ENCODE measurements around the gene HOXB3. TPM values are rescaled to one million over a fixed set of nuclear protein-coding genes. Genes with fewer than 3 reads are reported as not detected.

Gene HOXB3
- total RNA-seq, 2 experiments from 2014 or later: 0.47 to 1.2 TPM

GRCh38 chr17:48571024-48571818, 18.8 kb downstream of the HOXB3 start:
- H3K36me3 Mint-ChIP-seq (ENCODE audit: low read depth): peaks cover 2% of the 10 kb centered on the region
- no peaks in the 10 kb centered on the region for H3K9me3 Mint-ChIP-seq (ENCODE audit: low read depth)
- ChIA-PET POLR2A (no interaction called here), CTCF (interaction anchor here (1.5 kb wide), 1 partner anchor 312 kb away, joined by 4 read pairs; no protein-coding TSS in a partner anchor)
- H3K4me3 Mint-ChIP-seq: no peak overlapping the region
- intact Hi-C loops (cut with DNase I, micrococcal nuclease): no loop called here
- H3K27ac Mint-ChIP-seq: no peak overlapping the region
- peaks cover 18% of the 10 kb centered on the region for H3K27me3 Mint-ChIP-seq
- peaks cover 8% of the 10 kb centered on the region for H3K4me1 Mint-ChIP-seq
- ATAC-seq (no peak), DNase-seq (no peak)

GRCh38 chr17:48570325-48571023, 19.6 kb downstream of the HOXB3 start:
- no peak for DNase-seq
- Mint-ChIP-seq H3K4me3 (no peak overlapping the region), H3K4me1 (peaks cover 5% of the 10 kb centered on the region), H3K27ac (no peak overlapping the region), H3K36me3 (ENCODE audit: low read depth) (no peaks in the 10 kb centered on the region), H3K9me3 (ENCODE audit: low read depth) (no peaks in the 10 kb centered on the region), H3K27me3 (peaks cover 16% of the 10 kb centered on the region)
- ChIA-PET CTCF (interaction anchor here (0.5 to 1.5 kb wide), 4 partner anchors 23 to 311 kb away, joined by 3 to 5 read pairs (median 4); no protein-coding TSS in a partner anchor), POLR2A (no interaction called here)
- intact Hi-C loops (cut with DNase I, micrococcal nuclease): no loop called here
- no peak for ATAC-seq

- ATAC-seq: no peak
- Mint-ChIP-seq H3K4me1 (peaks cover 5% of the 10 kb centered on the region), H3K36me3 (ENCODE audit: low read depth) (no peaks in the 10 kb centered on the region), H3K4me3 (no peak overlapping the region), H3K27me3 (peaks cover 17% of the 10 kb centered on the region), H3K9me3 (ENCODE audit: low read depth) (no peaks in the 10 kb centered on the region), H3K27ac (no peak overlapping the region)
- no peak for DNase-seq
- intact Hi-C loops (cut with DNase I, micrococcal nuclease): no loop called here
- POLR2A ChIA-PET: no interaction called here
- CTCF ChIA-PET: interaction anchor here (0.8 to 1.5 kb wide), 3 partner anchors 23 to 310 kb away, joined by 3 to 5 read pairs (median 4); no protein-coding TSS in a partner anchor
Measured at GRCh38 chr17:48569674-48570324, 20.2 kb downstream of the HOXB3 start.

- H3K36me3 Mint-ChIP-seq (ENCODE audit: low read depth): no peaks in the 10 kb centered on the region
- DNase-seq (no peak), ATAC-seq (no peak)
- H3K27me3 Mint-ChIP-seq: peaks cover 20% of the 10 kb centered on the region
- intact Hi-C loops (cut with DNase I, micrococcal nuclease): no loop called here
- CTCF ChIA-PET: interaction anchor here (0.6 kb wide), 1 partner anchor 92 kb away, joined by 4 read pairs; no protein-coding TSS in a partner anchor
- POLR2A ChIA-PET: no interaction called here
- H3K9me3 Mint-ChIP-seq (ENCODE audit: low read depth): no peaks in the 10 kb centered on the region
- H3K4me3 Mint-ChIP-seq: no peak overlapping the region
- H3K27ac Mint-ChIP-seq: no peak overlapping the region
- peaks cover 5% of the 10 kb centered on the region for H3K4me1 Mint-ChIP-seq
Measured at GRCh38 chr17:48569240-48569582, 20.8 kb downstream of the HOXB3 start.

- ChIA-PET CTCF (interaction anchor here (0.6 to 1.2 kb wide), 6 partner anchors 9 to 1171 kb away, joined by 3 to 4 read pairs (median 3); no protein-coding TSS in a partner anchor), POLR2A (no interaction called here)
- no peak overlapping the region for H3K4me3 Mint-ChIP-seq
- DNase-seq (no peak), ATAC-seq (no peak)
- no peaks in the 10 kb centered on the region for H3K36me3 Mint-ChIP-seq (ENCODE audit: low read depth)
- no peaks in the 10 kb centered on the region for H3K9me3 Mint-ChIP-seq (ENCODE audit: low read depth)
- H3K4me1 Mint-ChIP-seq: peaks cover 5% of the 10 kb centered on the region
- no peak overlapping the region for H3K27ac Mint-ChIP-seq
- intact Hi-C loops (cut with DNase I, micrococcal nuclease): no loop called here
- peaks cover 22% of the 10 kb centered on the region for H3K27me3 Mint-ChIP-seq
Measured at GRCh38 chr17:48568499-48569239, 21.4 kb downstream of the HOXB3 start.

- intact Hi-C loops (cut with DNase I, micrococcal nuclease): no loop called here
- ChIA-PET CTCF (interaction anchor here (0.7 to 1.2 kb wide), 6 partner anchors 8 to 1172 kb away, joined by 3 read pairs; no protein-coding TSS in a partner anchor), POLR2A (no interaction called here)
- no peak for DNase-seq
- Mint-ChIP-seq H3K4me3 (no peak overlapping the region), H3K36me3 (ENCODE audit: low read depth) (no peaks in the 10 kb centered on the region), H3K27me3 (peaks cover 26% of the 10 kb centered on the region), H3K9me3 (ENCODE audit: low read depth) (no peaks in the 10 kb centered on the region), H3K27ac (no peak overlapping the region), H3K4me1 (peaks cover 5% of the 10 kb centered on the region)
- no peak for ATAC-seq
Measured at GRCh38 chr17:48567646-48568354, 22.2 kb downstream of the HOXB3 start.

DNA sequence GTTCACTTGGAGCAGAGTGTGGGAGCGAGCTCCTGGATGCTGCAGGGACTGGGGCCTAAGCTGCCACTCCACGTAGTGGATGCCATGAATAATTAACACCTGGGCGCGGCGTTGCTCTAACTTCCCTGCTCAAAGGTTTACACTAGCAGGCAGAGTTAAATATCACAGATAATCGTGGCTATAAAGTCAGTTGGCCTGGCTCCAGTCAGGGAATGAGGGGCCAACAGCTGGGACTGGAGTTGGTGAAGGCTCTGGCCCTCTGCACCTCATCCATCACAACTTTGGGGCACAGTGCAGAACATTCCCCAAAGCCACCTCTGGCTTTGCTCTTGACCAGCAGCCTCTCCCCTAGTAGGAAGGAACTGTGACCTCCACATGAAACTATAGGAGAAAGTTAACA, 22.8 kb downstream of the HOXB3 start:
- no peak for ATAC-seq
- DNase-seq: no peak
- peaks cover 31% of the 10 kb centered on the region for H3K27me3 Mint-ChIP-seq
- no peak overlapping the region for H3K4me3 Mint-ChIP-seq
- no peak overlapping the region for H3K27ac Mint-ChIP-seq
- POLR2A ChIA-PET: no interaction called here
- H3K9me3 Mint-ChIP-seq (ENCODE audit: low read depth): no peaks in the 10 kb centered on the region
- intact Hi-C loops (cut with DNase I, micrococcal nuclease): no loop called here
- H3K36me3 Mint-ChIP-seq (ENCODE audit: low read depth): no peaks in the 10 kb centered on the region
- peaks cover 5% of the 10 kb centered on the region for H3K4me1 Mint-ChIP-seq
- CTCF ChIA-PET: interaction anchor here (0.7 to 1.2 kb wide), 3 partner anchors 8 to 232 kb away, joined by 3 read pairs; no protein-coding TSS in a partner anchor

DNA sequence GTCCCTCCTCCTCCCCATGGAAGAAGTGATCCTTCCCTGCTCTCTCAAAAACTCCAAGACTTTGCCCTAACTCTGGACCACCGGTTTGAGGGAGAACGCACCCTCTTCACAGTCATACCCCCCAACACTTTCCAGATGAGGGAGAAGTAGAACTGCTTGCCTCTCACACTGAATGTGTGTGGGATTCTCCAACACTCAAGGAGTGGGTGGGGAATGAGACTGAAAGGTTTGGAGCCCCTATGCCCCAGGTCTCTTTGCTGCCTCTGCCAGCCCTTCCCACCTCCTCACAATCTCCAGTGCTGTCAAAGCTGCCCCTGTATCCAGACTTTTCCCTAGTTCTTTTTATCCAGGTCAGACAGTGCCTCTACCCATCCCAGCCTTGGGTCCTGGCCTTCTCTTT, 23.3 kb downstream of the HOXB3 start:
- POLR2A ChIA-PET: interaction anchor here (0.6 kb wide), 1 partner anchor 181 kb away, joined by 3 read pairs; no protein-coding TSS in a partner anchor
- H3K4me1 Mint-ChIP-seq: peaks cover 5% of the 10 kb centered on the region
- no peaks in the 10 kb centered on the region for H3K9me3 Mint-ChIP-seq (ENCODE audit: low read depth)

GRCh38 chr17:48565925-48566710, 23.9 kb downstream of the HOXB3 start:
- CTCF ChIA-PET: interaction anchor here (0.6 to 1.1 kb wide), 3 partner anchors 9 to 489 kb away, joined by 3 to 5 read pairs (median 4); no protein-coding TSS in a partner anchor
- POLR2A ChIA-PET: interaction anchor here (0.6 kb wide), 2 partner anchors 180 to 1221 kb away, joined by 3 to 4 read pairs; no protein-coding TSS in a partner anchor

More for the DNA sequence above, 23.3 kb downstream of the HOXB3 start:
- CTCF ChIA-PET: interaction anchor here (0.6 to 1.1 kb wide), 3 partner anchors 10 to 490 kb away, joined by 3 to 5 read pairs (median 4); no protein-coding TSS in a partner anchor
- Mint-ChIP-seq H3K27ac (no peak overlapping the region), H3K36me3 (ENCODE audit: low read depth) (no peaks in the 10 kb centered on the region), H3K4me3 (no peak overlapping the region), H3K27me3 (peaks cover 31% of the 10 kb centered on the region)
- no peak for ATAC-seq
- intact Hi-C loops (cut with DNase I, micrococcal nuclease): no loop called here
- no peak for DNase-seq

GRCh38 chr17:48565022-48565554, 25.0 kb downstream of the HOXB3 start:
- H3K4me3 Mint-ChIP-seq: no peak overlapping the region
- H3K36me3 Mint-ChIP-seq (ENCODE audit: low read depth): no peaks in the 10 kb centered on the region
- POLR2A ChIA-PET: no interaction called here
- peaks cover 29% of the 10 kb centered on the region for H3K27me3 Mint-ChIP-seq
- H3K4me1 Mint-ChIP-seq: peaks cover 5% of the 10 kb centered on the region
- H3K9me3 Mint-ChIP-seq (ENCODE audit: low read depth): no peaks in the 10 kb centered on the region
- intact Hi-C loops (cut with DNase I, micrococcal nuclease): no loop called here
- CTCF ChIA-PET: interaction anchor here (0.7 kb wide), 1 partner anchor 204 kb away, joined by 3 read pairs; no protein-coding TSS in a partner anchor
- no peak overlapping the region for H3K27ac Mint-ChIP-seq
- ATAC-seq (no peak), DNase-seq (no peak)

More at GRCh38 chr17:48565925-48566710, 23.9 kb downstream of the HOXB3 start:
- no peak overlapping the region for H3K27ac Mint-ChIP-seq
- no peak overlapping the region for H3K4me3 Mint-ChIP-seq
- no peak for ATAC-seq
- DNase-seq: no peak
- no peaks in the 10 kb centered on the region for H3K36me3 Mint-ChIP-seq (ENCODE audit: low read depth)
- H3K4me1 Mint-ChIP-seq: peaks cover 5% of the 10 kb centered on the region
- intact Hi-C loops (cut with DNase I, micrococcal nuclease): no loop called here
- peaks cover 31% of the 10 kb centered on the region for H3K27me3 Mint-ChIP-seq
- H3K9me3 Mint-ChIP-seq (ENCODE audit: low read depth): no peaks in the 10 kb centered on the region
